ENCODE results near the gene CHD5.

DNA sequence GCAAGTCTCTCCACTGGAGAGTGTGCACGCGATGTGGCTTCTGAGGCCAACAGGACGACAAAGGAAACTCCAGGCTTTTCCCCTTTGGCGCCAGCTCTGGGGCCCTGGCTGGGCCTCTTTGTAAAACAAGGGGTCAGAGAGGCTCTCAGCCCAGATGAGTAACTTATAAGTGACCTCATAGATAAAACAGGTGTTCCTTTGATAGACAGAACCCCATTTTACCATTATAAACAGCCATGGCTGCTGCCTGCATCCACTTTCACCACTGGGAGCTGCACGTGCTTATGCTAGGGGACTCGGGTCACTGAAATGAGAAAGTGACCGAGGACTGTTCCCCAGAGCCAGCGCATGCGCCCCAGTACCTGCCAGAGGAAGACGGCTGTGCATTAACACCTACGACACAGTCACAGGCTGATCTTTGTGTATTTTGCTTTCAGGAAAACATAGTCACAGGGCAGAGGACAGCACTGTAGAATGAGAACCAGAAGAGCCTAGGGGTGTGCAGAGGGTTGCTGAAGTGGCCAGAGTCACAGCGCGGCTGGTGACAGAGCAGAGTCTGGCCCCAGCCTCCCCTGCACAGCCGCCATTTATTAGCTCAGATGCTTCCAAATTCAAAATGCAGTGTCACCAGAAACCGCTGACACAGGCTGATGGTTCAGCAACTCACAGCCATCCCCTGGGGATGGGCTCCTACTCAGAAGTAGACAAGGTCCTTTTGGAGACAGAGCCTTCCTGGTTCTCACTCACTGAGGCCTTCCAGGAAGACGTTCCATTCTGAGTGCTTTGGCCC is 38.4 kb upstream of the CHD5 start:
- no peak for TF ChIP-seq CTCF (conservative IDR thresholded peaks at IDR 0.05; ENCODE audit: low read length)
- no peak for TF ChIP-seq EZH2phosphoT487 (IDR thresholded peaks at IDR 0.05; ENCODE audit: borderline replicate concordance)

All from Loucy (cell line).